GM10847 (cell line): ENCODE data around the gene MED19.
A peak's percentile ranks its signal among the peaks of the same experiment; 100 is the strongest.

ENCODE experiments used
- POLR2A ChIP-seq: IDR thresholded peaks from 2 replicates; pipeline ENCODE4 v1.6.1; 2011; ENCODE audit not compliant: insufficient read length; ENCODE audit errors: extremely low read depth

MED19 gene

GRCh38 chr11:57727185-57727584, 15.2 kb upstream of the MED19 start:
- no peak for TF ChIP-seq POLR2A

GRCh38 chr11:57713835-57714234, 1.8 kb upstream of the MED19 start:
- TF ChIP-seq POLR2A = no peak

GRCh38 chr11:57712256-57713150, 488 bp upstream of the MED19 start, which contains the start of gene TMX2:
Gene TMX2 (plus strand): TSS chr11:57712593. CDS start chr11:57712619, 26 bp downstream.
- TF ChIP-seq POLR2A = peak; percentile 60

GRCh38 chr11:57709802-57710367, 2.1 kb downstream of the MED19 start:
- TF ChIP-seq POLR2A = no peak

- no peak for TF ChIP-seq POLR2A
Measured at GRCh38 chr11:57704932-57705331, 7.1 kb downstream of the MED19 start.

GRCh38 chr11:57703341-57703740, 8.7 kb downstream of the MED19 start:
- no peak for TF ChIP-seq POLR2A

GRCh38 chr11:57700425-57700824, 11.6 kb downstream of the MED19 start:
- TF ChIP-seq POLR2A = no peak

GRCh38 chr11:57699813-57700212, 12.2 kb downstream of the MED19 start:
- TF ChIP-seq POLR2A = no peak

- no peak for TF ChIP-seq POLR2A
Measured at GRCh38 chr11:57698843-57699365, 13.1 kb downstream of the MED19 start.

- no peak for TF ChIP-seq POLR2A
Measured at GRCh38 chr11:57681168-57681567, 30.8 kb downstream of the MED19 start.

- TF ChIP-seq POLR2A = no peak
Measured at GRCh38 chr11:57680552-57680874, 31.5 kb downstream of the MED19 start.

GRCh38 chr11:57679396-57679795, 32.6 kb downstream of the MED19 start:
- no peak for TF ChIP-seq POLR2A

GRCh38 chr11:57675176-57675941, 36.7 kb downstream of the MED19 start:
- no peak for TF ChIP-seq POLR2A

GRCh38 chr11:57674251-57674650, 37.8 kb downstream of the MED19 start:
- TF ChIP-seq POLR2A = no peak

GRCh38 chr11:57668434-57668782, 43.6 kb downstream of the MED19 start:
- no peak for TF ChIP-seq POLR2A
